MM.1S (cell line): ENCODE results near the gene EBI3.

Source experiments
- CTCF ChIP-seq: fragments of 300-600 bp; sonication (generic); IDR thresholded peaks from 2 replicates; pipeline ENCODE4 v1.5.1; 2016; ENCODE audit warnings: antibody characterized with exemption, low read length, mixed read lengths
- EZH2 ChIP-seq: fragments of 300-600 bp; sonication (generic); optimal IDR thresholded peaks from 2 replicates; pipeline ENCODE3; 2017; ENCODE audit warnings: low read depth, mild to moderate bottlenecking, antibody characterized with exemption, low read length, mixed read lengths

GRCh38 chr19:4232614-4233281 lies 3.4 kb downstream of the EBI3 start:
- no peak for TF ChIP-seq CTCF
- no peak for TF ChIP-seq EZH2
